GM18519 (cell line): ENCODE data around the gene SLFNL1.

Experiments
- ATAC-seq: cut with Tn5 transposase; IDR thresholded peaks from one replicate; pipeline ENCODE4 v1.9.1; 2021; ENCODE audit warnings: mild to moderate bottlenecking, moderate library complexity; ENCODE audit not compliant: unreplicated experiment, low FRiP score

Gene SLFNL1

DNA sequence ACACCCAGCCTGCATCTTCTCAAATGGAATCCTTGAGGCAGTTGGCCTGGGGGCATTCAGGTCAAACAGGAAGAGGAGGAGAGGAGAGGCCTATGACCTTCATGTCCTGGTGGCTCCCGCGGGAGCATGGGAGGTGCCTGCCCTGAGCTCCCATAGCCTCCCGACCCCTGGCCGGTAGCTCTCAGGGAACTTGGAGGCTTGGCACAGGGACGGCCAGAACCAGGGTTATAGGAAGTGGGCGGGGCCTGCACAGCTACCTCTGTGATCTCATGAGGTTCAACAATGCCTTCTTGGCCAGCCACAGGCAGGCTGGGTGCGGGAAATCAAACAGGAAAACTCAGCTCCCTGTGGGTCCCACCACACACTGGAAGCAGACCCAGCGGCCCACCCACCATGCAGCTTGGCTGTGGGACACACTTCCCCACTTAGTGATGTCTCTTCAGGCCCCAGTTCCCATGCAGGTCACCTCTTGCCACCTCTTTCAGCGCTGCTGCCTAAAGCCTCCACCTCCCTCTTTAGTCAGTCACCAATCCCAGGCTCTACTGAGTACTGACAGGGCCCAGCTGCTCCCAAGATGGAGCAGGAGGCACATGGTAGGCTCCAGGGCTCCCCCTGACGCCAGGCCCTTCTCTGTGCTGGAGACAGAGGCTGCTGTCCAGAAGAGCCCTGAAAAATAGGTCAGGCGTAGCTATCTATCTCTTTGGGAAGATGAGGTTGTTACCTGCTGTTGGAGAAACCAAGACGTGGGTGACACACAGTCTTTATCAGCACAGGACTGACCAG, at the start of gene SLFNL1:
Gene SLFNL1, minus strand, starts transcription at position 200 of the 783 bp plus-strand sequence. CDS start 1,065 bp downstream, outside the sequence.
- no peak for ATAC-seq

DNA sequence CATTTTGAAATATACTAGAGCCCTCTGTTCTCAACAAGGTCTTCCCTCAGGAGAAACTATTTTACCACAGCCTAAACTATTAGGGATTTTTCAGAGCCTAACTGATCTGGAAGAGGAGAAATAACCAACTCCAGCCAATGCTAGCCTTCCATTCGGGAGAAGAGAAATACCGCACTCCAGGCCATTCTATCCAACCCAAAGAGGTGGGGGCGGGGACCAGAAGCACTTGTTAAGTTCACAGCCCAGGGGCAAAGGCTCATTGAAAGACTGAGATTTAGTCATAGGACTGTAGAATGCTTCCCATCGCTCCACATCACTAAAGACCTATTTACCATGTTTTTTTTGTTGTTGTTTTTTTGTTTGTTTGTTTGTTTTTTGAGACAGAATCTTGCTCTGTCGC, 35.4 kb upstream of the SLFNL1 start:
- ATAC-seq, result no peak

DNA sequence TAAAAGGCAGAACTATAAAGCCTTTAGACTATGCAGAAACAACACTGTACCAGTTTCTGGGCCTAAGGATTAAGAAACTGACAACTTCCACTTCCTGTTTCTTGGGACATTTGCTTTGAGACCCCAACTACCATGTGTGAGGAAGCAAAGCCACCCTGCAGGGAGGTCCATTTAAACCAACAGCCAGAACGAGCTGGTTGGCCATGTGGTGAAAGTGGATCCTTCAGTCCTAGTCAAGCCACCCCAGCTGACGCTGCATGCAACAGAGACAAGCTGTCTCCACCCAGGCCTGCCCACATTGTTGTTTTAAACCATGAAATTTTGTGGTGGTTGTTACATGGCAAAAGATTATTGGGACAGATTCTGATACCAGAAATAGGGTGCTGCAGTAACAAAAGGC, 31.8 kb upstream of the SLFNL1 start:
- ATAC-seq, result no peak

DNA sequence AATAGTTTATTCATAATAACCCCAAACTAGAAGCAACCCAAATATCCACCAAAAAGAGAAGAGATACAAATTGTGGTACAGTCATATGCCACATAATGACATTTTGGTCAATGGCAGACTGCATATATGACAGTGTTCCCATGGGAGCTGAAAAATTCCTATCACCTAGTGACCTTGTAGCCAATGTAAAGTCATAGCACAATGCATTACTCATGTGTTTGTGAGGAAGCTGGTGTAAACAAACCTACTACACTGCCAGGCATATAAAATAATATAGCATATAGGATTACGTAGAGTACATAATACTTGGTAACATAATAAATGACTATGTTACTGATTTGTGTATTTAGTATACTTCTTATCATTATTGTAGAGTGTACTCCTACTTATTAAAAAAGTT, 29.5 kb upstream of the SLFNL1 start:
- no peak for ATAC-seq

DNA sequence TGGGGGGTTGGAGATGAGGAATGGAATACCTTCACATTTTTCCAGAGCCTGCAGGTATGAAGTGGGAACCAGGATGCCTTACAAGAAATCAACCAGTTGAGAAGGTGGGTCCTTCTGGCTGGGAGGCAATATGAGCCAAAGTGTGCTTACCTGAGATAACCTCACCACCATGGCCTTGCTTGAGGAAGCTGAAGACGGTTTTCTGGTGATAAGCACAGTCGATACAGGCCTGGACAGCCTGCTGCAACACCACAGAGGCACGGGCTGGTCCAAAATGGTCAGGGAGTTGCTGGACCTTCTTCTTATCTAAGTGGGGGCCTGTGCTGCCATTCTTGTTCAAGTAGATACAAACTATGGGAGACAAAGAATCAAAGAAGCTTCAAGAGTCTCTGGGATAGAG, 27.0 kb upstream of the SLFNL1 start:
- no peak for ATAC-seq

DNA sequence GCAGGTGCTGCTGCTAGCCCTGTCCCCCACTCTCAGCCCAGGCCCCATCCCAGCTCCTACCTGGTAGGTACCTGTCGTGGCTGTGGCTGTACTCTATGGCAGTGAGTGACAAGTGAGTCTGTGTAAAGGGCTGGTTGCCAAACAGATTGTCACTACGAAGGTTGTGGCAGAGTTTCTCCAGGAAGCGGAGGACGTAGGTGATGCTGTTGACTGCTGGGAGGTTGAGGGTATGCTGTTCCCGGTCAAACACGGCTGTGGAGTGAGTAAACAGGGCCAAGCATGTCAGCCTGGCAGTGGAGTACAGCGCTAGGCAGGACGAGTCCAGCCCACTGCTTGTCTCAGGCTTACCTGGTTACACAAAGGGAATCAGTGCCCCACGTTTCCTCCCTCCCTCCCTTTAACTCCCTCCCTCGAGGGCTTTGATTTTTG, 24.8 kb upstream of the SLFNL1 start:
- ATAC-seq, result no peak

DNA sequence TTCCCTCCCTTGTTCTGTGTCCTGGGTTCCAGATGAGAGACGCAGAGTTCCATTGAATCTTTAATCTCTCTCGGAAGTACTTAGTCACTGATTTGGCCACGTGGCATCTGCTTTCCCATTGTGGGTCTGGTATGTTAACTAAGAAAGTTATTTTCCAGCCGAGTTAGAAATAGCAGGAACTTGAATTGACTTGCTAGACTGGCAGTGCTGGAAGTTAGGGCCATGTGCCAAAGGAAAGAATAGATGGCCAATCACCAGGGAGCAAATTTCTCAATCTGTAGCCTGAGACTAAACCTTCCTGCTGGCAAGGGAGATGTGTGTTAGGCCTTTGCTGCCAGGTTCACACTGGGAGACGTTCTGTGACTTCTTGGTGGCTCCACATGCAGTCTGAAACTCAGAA, 24.2 kb upstream of the SLFNL1 start:
- ATAC-seq, result no peak

DNA sequence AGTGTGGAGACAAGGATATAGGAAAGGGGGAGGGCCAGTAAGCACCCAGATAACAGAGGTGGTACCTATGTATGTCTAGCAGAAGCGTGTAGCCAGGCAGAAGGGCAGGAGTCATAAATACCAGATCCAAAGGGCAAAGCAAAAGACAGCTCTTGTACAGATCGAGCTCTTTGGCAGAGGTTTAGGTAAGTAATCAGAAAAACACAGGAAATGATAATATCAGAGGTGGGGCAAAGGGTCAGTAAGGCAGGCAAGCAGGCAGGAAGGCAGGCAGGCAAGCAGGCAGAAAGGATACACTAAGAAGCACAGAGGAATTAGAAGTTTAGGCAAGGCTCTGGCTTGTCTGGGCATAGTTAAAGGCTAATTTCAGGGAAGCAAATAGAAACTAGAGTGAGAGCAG, 22.7 kb upstream of the SLFNL1 start:
- no peak for ATAC-seq

DNA sequence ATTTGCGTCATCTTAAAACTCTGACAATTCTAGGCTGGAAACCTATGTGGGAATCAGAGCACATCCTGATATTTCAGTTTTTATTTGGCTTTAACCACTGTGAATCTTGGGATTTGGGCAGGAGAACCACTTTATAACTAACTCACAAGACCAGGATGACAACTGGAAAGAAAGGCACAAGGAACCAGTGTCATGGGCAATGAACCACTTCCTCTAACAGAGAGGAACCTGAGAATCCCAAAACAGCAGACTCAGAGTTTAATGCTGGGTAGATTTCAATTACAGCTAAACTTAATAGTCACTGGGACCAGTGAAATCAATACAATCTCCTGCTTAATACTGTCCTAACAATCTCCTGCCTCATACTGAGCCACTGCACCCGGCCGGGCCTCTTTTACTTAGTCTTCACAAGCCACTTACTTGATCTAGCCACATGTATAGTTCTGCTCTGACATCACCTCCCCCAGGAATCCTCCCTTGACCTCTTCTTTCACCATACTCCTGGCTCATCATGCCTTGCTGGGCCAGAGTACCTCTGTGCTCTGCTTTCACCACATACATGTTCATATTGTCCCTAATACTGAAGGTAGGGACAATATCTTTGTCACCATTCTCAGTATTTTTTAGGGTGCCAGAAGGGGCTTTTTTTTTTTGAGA, 20.2 kb upstream of the SLFNL1 start:
- ATAC-seq, result no peak

DNA sequence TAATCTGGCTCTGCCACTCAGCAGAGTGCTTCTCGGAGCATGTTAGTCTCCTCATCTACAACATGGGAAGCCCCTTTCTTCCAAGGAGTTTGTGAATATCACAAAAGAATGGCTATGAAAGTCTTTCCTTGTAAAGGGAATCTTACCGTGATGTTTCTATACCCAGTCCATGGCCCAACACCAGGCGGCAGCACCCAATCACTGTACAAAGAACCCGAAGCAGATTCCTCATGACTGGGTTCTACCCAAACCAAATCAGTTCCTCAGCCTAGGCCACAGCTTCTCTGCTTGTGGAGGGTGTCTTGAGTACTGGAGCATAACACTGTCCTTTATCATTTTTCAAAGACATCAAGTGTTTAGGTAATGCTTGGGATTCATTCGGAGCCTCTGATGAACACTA, 16.6 kb upstream of the SLFNL1 start:
- no peak for ATAC-seq

DNA sequence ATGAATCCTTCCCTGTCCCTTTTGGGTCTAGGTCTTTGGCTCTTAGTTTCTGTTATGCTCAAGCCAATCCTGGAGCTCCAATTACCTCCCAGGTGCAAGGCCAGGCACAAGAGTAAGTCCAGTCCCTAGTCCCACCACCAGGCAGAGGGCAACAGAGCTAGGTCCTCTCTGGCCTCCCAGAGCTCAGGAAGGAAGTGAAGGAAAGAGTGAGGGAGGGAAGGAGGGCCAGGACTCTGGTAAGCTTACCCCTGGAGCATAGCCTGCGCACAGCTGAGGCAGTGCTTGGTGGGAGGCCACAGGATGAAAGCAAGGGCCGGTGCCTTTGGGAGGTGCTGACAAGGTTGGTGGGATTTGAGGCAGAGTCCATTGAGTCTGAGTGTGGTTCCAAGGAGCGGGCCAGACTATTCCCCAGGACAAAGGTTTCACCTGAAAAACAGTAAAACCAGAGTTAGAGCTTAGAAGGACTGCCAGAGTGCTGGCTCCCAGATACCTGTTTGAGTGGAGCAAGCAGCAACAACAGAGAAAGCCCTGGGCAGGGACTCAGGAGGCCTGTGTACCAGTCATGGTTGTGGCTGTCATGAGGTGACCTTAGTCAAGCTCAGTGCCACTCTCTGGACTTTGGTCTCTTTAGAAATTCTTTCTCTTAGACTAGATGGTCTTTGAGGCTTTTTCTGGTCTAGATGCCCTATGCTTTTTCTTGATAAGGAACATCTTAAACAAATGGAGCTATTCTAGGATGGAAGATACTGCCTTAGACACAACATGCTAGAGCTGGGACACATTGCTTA, 15.8 kb upstream of the SLFNL1 start:
- no peak for ATAC-seq

DNA sequence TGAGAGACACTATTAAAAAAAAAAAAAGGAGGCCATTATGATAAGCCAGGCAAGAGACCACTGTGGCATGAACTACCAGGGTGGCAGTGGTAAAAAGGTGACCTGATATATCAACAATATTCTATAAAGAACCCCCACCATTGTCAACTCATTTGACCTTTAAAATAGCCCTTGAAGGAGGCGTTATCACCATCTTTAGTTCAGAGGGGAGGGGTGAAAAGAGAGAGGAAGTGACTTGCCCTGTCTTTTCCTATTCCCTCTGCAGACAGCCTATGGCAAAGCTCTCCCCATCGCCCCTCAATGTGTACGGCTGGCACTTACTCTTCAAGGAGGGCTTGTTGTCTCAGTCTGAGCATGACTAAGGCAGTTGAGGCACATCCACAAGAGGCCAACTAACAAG, 11.7 kb upstream of the SLFNL1 start:
- no peak for ATAC-seq

DNA sequence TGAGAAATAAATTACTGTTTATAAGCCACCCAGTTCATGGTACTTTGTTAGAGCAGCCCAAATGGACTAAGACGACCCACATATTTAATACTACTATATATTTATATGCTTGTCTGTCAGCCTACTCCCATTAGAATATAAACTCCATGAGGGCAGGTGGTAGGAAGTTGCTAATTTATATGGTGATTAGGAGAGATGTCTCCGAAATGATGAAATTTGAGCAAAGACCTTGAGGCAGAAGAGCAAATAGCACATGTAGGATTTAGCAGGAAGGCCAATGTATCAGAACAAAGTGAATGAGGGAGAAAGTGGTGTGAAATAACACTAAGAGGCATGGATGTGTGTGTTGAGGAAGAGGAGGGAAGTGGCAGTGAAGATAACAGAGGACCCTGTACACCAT, 10.6 kb upstream of the SLFNL1 start:
- no peak for ATAC-seq

DNA sequence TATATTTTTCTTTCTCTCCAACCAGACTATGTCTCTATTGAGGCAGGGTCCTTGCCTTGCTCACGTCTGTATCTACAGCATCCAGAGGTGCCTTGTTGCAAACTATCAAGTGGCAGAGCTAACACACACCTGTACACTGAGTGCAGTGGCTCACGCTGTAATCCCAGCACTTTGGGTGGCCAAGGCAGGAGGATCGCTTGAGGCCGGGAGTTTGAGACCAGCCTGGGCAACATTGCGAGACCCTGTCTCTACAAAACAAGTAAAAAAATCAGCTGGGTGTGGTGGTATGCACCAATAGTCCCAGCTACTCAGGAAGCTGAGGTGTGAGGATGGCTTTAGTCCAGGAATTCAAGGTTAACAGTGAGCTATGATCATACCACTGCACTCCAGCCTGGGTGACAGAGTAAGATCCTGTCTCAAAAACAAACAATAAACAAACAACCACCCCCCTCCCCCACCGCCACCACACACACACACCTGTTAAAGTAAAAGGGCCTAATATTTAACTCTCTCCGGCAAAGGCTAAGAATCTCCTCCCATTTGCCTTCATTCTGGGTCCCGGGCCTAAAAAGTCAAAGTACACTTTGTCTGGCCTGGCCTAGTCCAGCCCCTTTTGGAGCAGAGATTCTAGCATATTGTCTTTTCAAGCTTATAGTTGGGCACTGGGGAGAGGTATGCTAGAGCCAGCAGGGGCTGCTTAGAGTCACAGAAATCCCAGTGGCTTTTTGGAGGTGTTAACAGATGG, 9.5 kb upstream of the SLFNL1 start:
- ATAC-seq, result no peak

DNA sequence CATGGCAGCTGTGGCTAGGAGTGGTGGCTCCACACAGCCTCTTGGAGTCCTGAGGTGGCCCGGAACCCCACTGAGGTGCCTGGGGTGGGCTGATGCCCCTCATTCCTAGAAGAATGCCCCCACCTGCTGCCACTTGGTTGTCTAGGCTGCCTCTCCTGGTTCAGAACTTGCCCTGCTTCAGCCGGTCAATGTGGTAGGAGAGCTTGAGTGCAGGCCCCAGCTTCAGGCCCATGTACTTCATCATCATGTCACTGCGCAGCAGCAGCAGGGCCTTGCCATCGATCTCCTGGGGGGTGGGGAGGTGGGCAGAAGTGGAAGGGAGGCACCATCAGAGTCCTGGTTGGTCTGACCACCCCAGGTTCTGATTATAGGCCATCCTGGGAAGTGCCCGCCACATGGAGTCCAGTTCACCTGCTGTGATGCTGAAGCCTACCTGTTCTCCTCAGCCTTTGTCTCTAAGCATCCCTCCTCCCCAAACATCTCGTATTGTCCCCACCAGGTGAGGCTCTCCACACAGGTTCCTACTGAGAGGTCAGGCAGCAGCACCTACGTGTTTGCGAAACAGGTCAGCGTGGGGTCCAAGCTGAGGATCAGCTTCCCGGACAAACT, 6.6 kb upstream of the SLFNL1 start:
- ATAC-seq, result no peak

DNA sequence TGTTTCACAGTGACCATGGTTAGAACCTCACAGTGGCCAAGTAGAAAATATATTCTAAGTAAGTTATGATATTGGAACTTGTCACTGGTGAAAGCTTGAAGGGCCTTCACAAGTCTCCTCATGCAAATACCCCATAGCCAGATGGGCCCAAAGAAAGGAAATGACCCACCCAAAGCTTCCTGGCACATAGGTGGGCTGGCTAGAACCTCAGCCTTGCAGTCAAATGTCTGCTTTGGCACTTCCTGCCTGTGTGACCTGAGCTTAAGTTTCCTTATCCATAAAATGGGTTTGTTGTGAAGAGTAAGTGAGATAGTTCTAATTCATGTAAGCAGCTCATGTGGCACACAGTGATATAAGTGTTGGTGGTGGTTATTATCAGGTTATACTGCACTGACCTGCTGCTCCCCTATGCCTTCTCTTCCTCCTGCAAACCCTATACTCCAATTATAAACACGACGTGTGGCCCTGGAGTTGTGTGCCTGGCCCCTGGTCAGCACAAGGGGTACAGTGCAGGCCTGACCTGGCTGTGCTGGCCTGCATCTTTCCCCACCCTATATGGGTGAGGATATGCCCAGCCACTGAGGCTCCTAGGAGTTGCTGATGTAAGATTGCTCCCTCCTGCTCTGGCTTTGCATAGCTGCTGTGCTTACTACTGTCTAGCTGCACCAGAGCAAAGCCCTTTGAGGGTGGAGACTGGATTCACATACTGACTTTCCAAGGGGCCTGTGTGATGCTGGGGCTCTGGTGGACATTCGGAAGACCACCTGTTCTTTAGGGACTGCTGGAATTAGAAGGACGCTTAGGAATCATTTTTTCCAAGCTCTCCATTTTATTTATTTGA, 4.7 kb upstream of the SLFNL1 start:
- no peak for ATAC-seq

DNA sequence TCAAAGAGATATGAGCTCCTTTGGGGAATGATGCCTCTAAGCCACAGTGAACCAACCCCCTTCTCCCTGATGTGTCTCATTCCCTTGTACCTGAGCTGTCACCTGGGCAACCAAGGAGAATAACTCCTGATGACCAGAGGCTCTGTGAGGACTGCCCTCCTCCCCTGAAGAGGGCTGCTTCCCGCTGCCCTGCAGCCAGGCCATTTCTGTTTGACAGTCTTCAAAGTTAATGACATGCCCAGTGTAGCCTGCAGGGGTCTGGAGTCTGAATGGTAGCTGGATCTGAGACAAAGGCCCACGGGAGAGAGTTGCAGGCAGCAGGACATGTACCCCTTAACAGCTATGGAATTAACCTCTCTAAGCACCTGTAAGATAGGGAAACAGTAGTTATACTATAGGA, 3.4 kb upstream of the SLFNL1 start:
- ATAC-seq, result no peak

DNA sequence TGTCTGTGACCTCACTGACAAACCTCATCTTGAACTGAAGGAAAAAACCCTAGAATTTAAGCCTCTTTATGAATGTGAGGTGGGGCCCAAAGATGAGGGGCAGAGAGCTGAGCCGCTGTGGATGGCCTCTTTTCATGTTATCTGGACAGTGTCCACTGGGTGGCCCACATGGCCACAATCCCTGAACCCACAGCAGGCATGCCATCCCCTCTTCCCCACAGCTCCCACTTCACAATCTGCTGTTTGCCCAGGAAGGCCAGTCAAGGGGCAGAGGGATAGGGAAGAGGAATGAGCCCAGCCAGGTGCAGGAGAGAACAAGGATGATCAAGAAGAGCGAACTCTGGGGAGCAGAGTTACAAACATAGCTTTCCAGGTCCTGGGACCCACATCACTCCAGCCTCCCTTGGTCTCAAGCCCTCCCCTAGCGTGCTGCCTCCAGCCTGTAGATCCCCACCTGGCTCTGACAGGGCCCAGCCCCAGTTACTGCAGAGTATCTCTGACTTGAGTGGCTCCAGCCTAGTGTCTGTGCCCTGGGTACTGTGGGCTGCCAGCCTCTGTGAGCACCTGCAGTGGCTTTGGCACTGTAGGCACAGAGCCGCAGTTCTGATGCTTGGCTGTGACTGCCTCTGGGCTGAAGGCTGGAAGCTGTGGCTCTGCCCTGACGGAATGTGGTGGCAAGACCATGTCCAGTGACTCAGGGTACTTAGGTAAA, 1.9 kb upstream of the SLFNL1 start:
- ATAC-seq, result no peak

DNA sequence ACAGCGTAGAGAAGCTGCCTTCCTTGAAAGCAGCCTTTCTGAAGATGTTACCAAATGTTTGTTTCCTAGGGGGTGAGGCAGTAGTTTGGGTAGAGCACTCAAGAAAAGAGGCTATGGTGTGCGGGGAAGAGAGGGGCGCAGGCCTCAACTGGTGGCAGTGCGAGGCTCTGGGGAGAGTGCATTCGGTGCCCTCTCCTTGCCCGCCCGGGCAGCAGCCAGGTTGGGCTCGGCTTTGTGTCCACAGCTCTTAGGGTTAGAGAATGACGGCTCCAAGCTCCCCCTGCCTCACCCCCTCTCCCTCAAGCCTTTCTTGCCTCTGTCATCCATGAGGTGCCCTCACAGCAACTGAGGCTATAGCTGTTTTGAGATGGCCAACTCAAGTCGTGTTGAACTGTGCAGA, 899 bp upstream of the SLFNL1 start:
- ATAC-seq, result no peak
